Astrocyte of the cerebellum (primary cell): ENCODE results near the gene KMT2C.

Source experiments
- DNase-seq: peaks from one replicate; pipeline ENCODE4 v3.0.0-alpha.2; 2011; ENCODE audit warnings: low read depth
- H3K4me3 ChIP-seq: 2 replicates; pipeline ENCODE4 v1.5.1; 2011; ENCODE audit warnings: mild to moderate bottlenecking, low read depth, low read length, moderate library complexity
- CTCF ChIP-seq: IDR thresholded peaks from 2 replicates; pipeline ENCODE4 v1.5.1; 2012; ENCODE audit warnings: low read length, low read depth, moderate library complexity, mild to moderate bottlenecking; ENCODE audit errors: missing control alignments
- in situ Hi-C: cut with HindIII; loops from 2 replicates; pipeline ENCODE4 v1.10.0; 2017; ENCODE audit warnings: low sequenced_read_pairs

The KMT2C gene

GRCh38 chr7:152112829-152113228 is 323.0 kb downstream of the KMT2C start:
- in situ Hi-C loops = no loop called here
- DNase-seq = no peak
- no peak for TF ChIP-seq CTCF
- H3K4me3 ChIP-seq = no peak overlapping the region

DNA sequence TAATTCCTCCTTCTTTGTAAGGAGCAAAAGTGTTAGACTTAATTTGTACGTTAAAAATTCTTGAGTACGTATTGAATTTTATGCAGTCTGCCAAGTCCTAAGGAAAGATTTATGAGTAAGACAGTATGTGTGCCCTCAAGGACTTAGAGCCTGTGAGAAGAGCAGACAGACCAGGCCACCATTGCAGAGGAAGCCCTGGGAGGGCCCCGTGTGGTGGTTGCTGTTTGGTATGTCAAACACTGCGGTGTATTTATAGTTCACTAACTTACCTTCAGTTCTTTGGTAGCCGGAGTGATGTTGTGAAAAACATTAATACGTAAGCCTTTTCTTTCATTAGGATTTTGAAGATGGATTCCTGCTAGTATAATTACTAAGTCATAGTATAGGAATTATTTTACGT is 327.4 kb downstream of the KMT2C start:
- no peak for TF ChIP-seq CTCF
- no peak overlapping the region for H3K4me3 ChIP-seq
- in situ Hi-C loops = no loop called here
- DNase-seq = no peak

- no peak for DNase-seq
- in situ Hi-C loops = no loop called here
- no peak overlapping the region for H3K4me3 ChIP-seq
- no peak for TF ChIP-seq CTCF
Observed at GRCh38 chr7:152107945-152108344, 327.9 kb downstream of the KMT2C start.

DNA sequence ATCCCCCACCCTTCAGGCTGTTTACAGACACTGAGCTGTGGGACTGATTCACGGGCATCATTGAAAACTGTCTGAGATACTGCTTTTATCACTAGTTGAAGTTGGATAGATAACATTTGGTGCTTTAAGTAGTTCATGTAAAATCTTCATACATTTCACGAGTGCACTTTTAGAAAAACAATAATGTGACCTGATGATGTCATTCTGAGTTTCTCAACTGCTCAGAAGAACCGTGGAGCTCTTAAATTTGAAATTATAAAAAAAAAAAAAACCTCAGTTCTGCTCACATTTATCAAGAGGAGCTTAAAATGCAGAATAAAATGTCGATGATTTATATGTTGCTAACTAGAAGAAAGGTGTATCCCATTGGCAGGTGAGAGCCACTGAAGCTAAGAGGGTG is 328.8 kb downstream of the KMT2C start:
- no peak for DNase-seq
- TF ChIP-seq CTCF = no peak
- in situ Hi-C loops = no loop called here
- H3K4me3 ChIP-seq = no peak overlapping the region

- in situ Hi-C loops = no loop called here
- DNase-seq = no peak
- TF ChIP-seq CTCF = no peak
- H3K4me3 ChIP-seq = no peak overlapping the region
Observed at GRCh38 chr7:152105205-152105604, 330.6 kb downstream of the KMT2C start.

- no peak for TF ChIP-seq CTCF
- in situ Hi-C loops = no loop called here
- no peak for DNase-seq
- H3K4me3 ChIP-seq = no peak overlapping the region
Observed at GRCh38 chr7:152103691-152104090, 332.1 kb downstream of the KMT2C start.

GRCh38 chr7:152103066-152103465 is 332.7 kb downstream of the KMT2C start:
- no peak overlapping the region for H3K4me3 ChIP-seq
- in situ Hi-C loops = no loop called here
- TF ChIP-seq CTCF = no peak
- no peak for DNase-seq
